GM23338 (cell line): ENCODE data around the gene MRPS10. TPM values are rescaled to one million over a fixed set of nuclear protein-coding genes. Genes with fewer than 3 reads are reported as not detected.
A peak's percentile ranks its signal among the peaks of the same experiment; 100 is the strongest.

ENCODE experiments used
- ATAC-seq: fragments of 200-7000 bp; cut with Tn5 transposase; 3 replicates; pipeline ENCODE4 v1.9.1; 2020
- DNase-seq: peaks from one replicate; pipeline ENCODE4 v3.0.0-alpha.2; 2015; ENCODE audit warnings: low spot score
- H2AFZ ChIP-seq: fragments of 200-600 bp; sonication (generic); 2 replicates; pipeline ENCODE4 v1.8.0; 2016; ENCODE audit warnings: antibody characterized with exemption, mild to moderate bottlenecking, moderate library complexity
- H3F3A ChIP-seq: fragments of 200-600 bp; sonication (generic); replicated peaks from 2 replicates; pipeline ENCODE4 v1.8.0; 2017; ENCODE audit warnings: antibody characterized with exemption, mixed run types, low read depth
- H3K27ac ChIP-seq: fragments of 200-600 bp; sonication (generic); 2 replicates; pipeline ENCODE4 v1.6.1; 2016; ENCODE audit warnings: low read depth
- H3K27me3 ChIP-seq: fragments of 200-600 bp; sonication (generic); 2 replicates; pipeline ENCODE4 v1.8.0; 2016; ENCODE audit warnings: mild to moderate bottlenecking, mixed run types, moderate library complexity; ENCODE audit not compliant: insufficient read depth
- H3K36me3 ChIP-seq: fragments of 200-600 bp; sonication (generic); 2 replicates; pipeline ENCODE4 v1.8.0; 2016; ENCODE audit warnings: mild to moderate bottlenecking; ENCODE audit not compliant: insufficient read depth
- H3K4me1 ChIP-seq: fragments of 200-600 bp; sonication (generic); 2 replicates; pipeline ENCODE4 v1.8.0; 2016; ENCODE audit warnings: mild to moderate bottlenecking, moderate library complexity; ENCODE audit not compliant: insufficient read depth
- H3K4me2 ChIP-seq: fragments of 200-600 bp; sonication (generic); 2 replicates; pipeline ENCODE4 v1.7.1; 2017; ENCODE audit warnings: mixed run types
- H3K4me3 ChIP-seq: fragments of 200-600 bp; sonication (generic); 2 replicates; pipeline ENCODE4 v1.6.1; 2016; ENCODE audit warnings: mixed run types
- H3K79me2 ChIP-seq: fragments of 200-600 bp; sonication (generic); replicated peaks from 2 replicates; pipeline ENCODE4 v1.8.0; 2017; ENCODE audit warnings: mild to moderate bottlenecking; ENCODE audit not compliant: insufficient read depth
- H3K9me2 ChIP-seq: fragments of 200-600 bp; sonication (generic); 2 replicates; pipeline ENCODE4 v1.8.0; 2017; ENCODE audit not compliant: insufficient read depth
- H4K20me1 ChIP-seq: fragments of 200-600 bp; sonication (generic); replicated peaks from 2 replicates; pipeline ENCODE4 v1.8.0; 2017; ENCODE audit warnings: mild to moderate bottlenecking; ENCODE audit not compliant: insufficient read depth
- H3K27ac Mint-ChIP-seq: 2 replicates; pipeline ENCODE4 v1.8.0; 2020; ENCODE audit warnings: inconsistent platforms, mild to moderate bottlenecking, moderate library complexity, mixed read lengths
- H3K27me3 Mint-ChIP-seq: 3 replicates; pipeline ENCODE4 v1.8.0; 2022; ENCODE audit warnings: low read depth, mild to moderate bottlenecking, moderate library complexity, mixed read lengths, inconsistent platforms; ENCODE audit not compliant: insufficient read depth, poor library complexity
- H3K36me3 Mint-ChIP-seq: 3 replicates; pipeline ENCODE4 v1.8.0; 2021; ENCODE audit warnings: low read depth, mild to moderate bottlenecking, inconsistent platforms, moderate library complexity, mixed read lengths
- H3K4me1 Mint-ChIP-seq: 3 replicates; pipeline ENCODE4 v1.8.0; 2020; ENCODE audit warnings: mild to moderate bottlenecking, inconsistent platforms, mixed read lengths
- H3K4me3 Mint-ChIP-seq: 3 replicates; pipeline ENCODE4 v1.8.0; 2021; ENCODE audit warnings: moderate library complexity, mild to moderate bottlenecking, inconsistent platforms, mixed read lengths
- H3K9me3 Mint-ChIP-seq: 3 replicates; pipeline ENCODE4 v1.8.0; 2020; ENCODE audit warnings: moderate library complexity, mild to moderate bottlenecking, inconsistent platforms, mixed read lengths
- CREB1 ChIP-seq: fragments of 250-450 bp; sonication (Bioruptor Pico); IDR thresholded peaks from 2 replicates; pipeline ENCODE4 v1.5.0; 2020; ENCODE audit warnings: low read depth, mild to moderate bottlenecking, moderate library complexity
- CTCF ChIP-seq, 2 experiments: fragments of 200-600 bp in 1 of 2; sonication (generic) in 1 of 2; conservative IDR thresholded peaks; 2 replicates each; pipeline versions ENCODE4 v1.5.1 to v1.6.1; 2016 to 2017; ENCODE audit warnings: antibody characterized with exemption in 2 of 2, low read depth in 2 of 2, mild to moderate bottlenecking in 2 of 2, moderate library complexity in 1 of 2
- EZH2 ChIP-seq: fragments of 200-600 bp; sonication (generic); IDR thresholded peaks from one replicate; pipeline ENCODE4 v1.8.0; 2017; ENCODE audit warnings: antibody characterized with exemption, mild to moderate bottlenecking, low read depth; ENCODE audit not compliant: unreplicated experiment
- EZH2phosphoT487 ChIP-seq: fragments of 200-600 bp; sonication (generic); IDR thresholded peaks from one replicate; pipeline ENCODE4 v1.8.1; 2018; ENCODE audit warnings: antibody characterized with exemption; ENCODE audit not compliant: unreplicated experiment
- JUNB ChIP-seq: IDR thresholded peaks from one replicate; pipeline ENCODE4 v1.6.1; 2016; ENCODE audit warnings: antibody characterized with exemption; ENCODE audit not compliant: unreplicated experiment
- NANOG ChIP-seq: IDR thresholded peaks from 2 replicates; pipeline ENCODE4 v1.6.1; 2016; ENCODE audit warnings: antibody characterized with exemption, borderline replicate concordance
- POLR2AphosphoS5 ChIP-seq: IDR thresholded peaks from 2 replicates; pipeline ENCODE4 v1.6.1; 2016; ENCODE audit warnings: antibody characterized with exemption, low read depth
- STAT1 ChIP-seq: IDR thresholded peaks from one replicate; pipeline ENCODE4 v1.6.1; 2016; ENCODE audit warnings: antibody characterized with exemption; ENCODE audit not compliant: unreplicated experiment
- ZNF331 ChIP-seq: fragments of 250-450 bp; sonication (Bioruptor Pico); IDR thresholded peaks from 2 replicates; pipeline ENCODE4 v1.5.0; 2020; ENCODE audit warnings: low read depth, mild to moderate bottlenecking, moderate library complexity
- ZNF462 ChIP-seq: fragments of 250-450 bp; sonication (Bioruptor Pico); IDR thresholded peaks from 2 replicates; pipeline ENCODE4 v1.5.0; 2020; ENCODE audit warnings: mild to moderate bottlenecking, moderate library complexity
- polyA plus RNA-seq: library from polyadenylated mRNA; unstranded; fragments of >200 nt; fragmentation: Nextera tagmentation; extraction: Ambion mirVana; gene quantifications from 2 replicates; pipeline ENCODE4 v1.2.1, GENCODE V29; 2016
- total RNA-seq: library from RNA; depleted of rRNA; stranded (reverse); fragments of >200 nt; shearing (Covaris generic); gene quantifications from 2 replicates; pipeline ENCODE4 v1.2.3, GENCODE V29; 2014

MRPS10 gene
- total and polyA plus RNA-seq, 2 experiments from 2014 or later = 36.2 to 42.7 TPM

GRCh38 chr6:42179945-42180313 lies 37.7 kb downstream of the MRPS10 start:
- H3K9me3 Mint-ChIP-seq = no peaks in the 10 kb centered on the region
- no peaks in the 10 kb centered on the region for H4K20me1 ChIP-seq

GRCh38 chr6:42179261-42179944 lies 38.3 kb downstream of the MRPS10 start:
- Histone ChIP-seq H2AFZ (no peak overlapping the region), H3K79me2 (no peaks in the 10 kb centered on the region), H3K36me3 (no peaks in the 10 kb centered on the region), H3K4me3 (peak overlapping the region; percentile 77; the same call in 1 of the 2 replicates), H3K4me1 (peaks cover 27% of the 10 kb centered on the region), H4K20me1 (no peaks in the 10 kb centered on the region), H3K9me2 (no peaks in the 10 kb centered on the region), H3K4me2 (peak overlapping the region; percentile 91), H3K27me3 (no peaks in the 10 kb centered on the region), H3F3A (peaks cover 16% of the 10 kb centered on the region), H3K27ac (no peak overlapping the region)
- H3K27me3 Mint-ChIP-seq = peaks cover 10% of the 10 kb centered on the region
- H3K27ac Mint-ChIP-seq = no peak overlapping the region
- peak overlapping the region; percentile 77 for H3K4me3 Mint-ChIP-seq
- no peaks in the 10 kb centered on the region for H3K9me3 Mint-ChIP-seq
- ATAC-seq (no peak), DNase-seq (no peak)
- H3K36me3 Mint-ChIP-seq = no peaks in the 10 kb centered on the region
- H3K4me1 Mint-ChIP-seq = peaks cover 44% of the 10 kb centered on the region
- TF ChIP-seq CTCF (conservative IDR thresholded peaks at IDR 0.05; ENCODE audit: low read depth in 2 of 2) = no peak
- TF ChIP-seq CREB1 (CRISPR knock-in tag) = no peak
- TF ChIP-seq EZH2phosphoT487 = no peak
- TF ChIP-seq STAT1 = no peak
- no peak for TF ChIP-seq NANOG
- TF ChIP-seq POLR2AphosphoS5 = no peak
- TF ChIP-seq JUNB = no peak
- TF ChIP-seq EZH2 = no peak
- TF ChIP-seq ZNF331 = no peak
- TF ChIP-seq ZNF462 (CRISPR knock-in tag) = no peak

More at GRCh38 chr6:42179945-42180313, 37.7 kb downstream of the MRPS10 start:
- no peaks in the 10 kb centered on the region for H3K36me3 ChIP-seq
- H3K27ac Mint-ChIP-seq = no peak overlapping the region
- no peaks in the 10 kb centered on the region for H3K36me3 Mint-ChIP-seq
- H3K4me3 ChIP-seq = no peak overlapping the region
- DNase-seq (no peak), ATAC-seq (no peak)
- H3K27me3 Mint-ChIP-seq = peaks cover 10% of the 10 kb centered on the region
- H3K27me3 ChIP-seq = no peaks in the 10 kb centered on the region
- TF ChIP-seq NANOG = no peak
- H3F3A ChIP-seq = peaks cover 16% of the 10 kb centered on the region
- no peak overlapping the region for H3K27ac ChIP-seq
- H2AFZ ChIP-seq = no peak overlapping the region
- H3K79me2 ChIP-seq = no peaks in the 10 kb centered on the region
- peak overlapping the region; percentile 77; the same call in 1 of the 3 replicates for H3K4me3 Mint-ChIP-seq
- H3K9me2 ChIP-seq = no peaks in the 10 kb centered on the region
- peaks cover 48% of the 10 kb centered on the region for H3K4me1 Mint-ChIP-seq
- H3K4me2 ChIP-seq = no peak overlapping the region
- H3K4me1 ChIP-seq = peaks cover 27% of the 10 kb centered on the region
